PC-3 (cell line): ENCODE results near the gene ATE1. TPM values are rescaled to one million over a fixed set of nuclear protein-coding genes. Genes with fewer than 3 reads are reported as not detected.

Experiments
- ATAC-seq: fragments of 200-7000 bp; cut with Tn5 transposase; 2 replicates; pipeline ENCODE4 v1.9.1; 2020; ENCODE audit warnings: mild to moderate bottlenecking, moderate library complexity
- BruUV-seq: library from RNA; stranded (reverse); fragments of 400-500 nt; replicated peaks from 2 replicates; lab custom pipeline; 2021; lab: Mats Ljungman, UMichigan
- CTCF ChIA-PET: fragments of 300-600 bp; sonication (Branson Sonifier 250); formaldehyde crosslinking; loops from one replicate; lab custom pipeline; 2022; ENCODE audit warnings: antibody characterized with exemption; lab: Charles Lee
- POLR2A ChIA-PET: fragments of 300-600 bp; sonication (Branson Sonifier 250); formaldehyde crosslinking; loops from one replicate; lab custom pipeline; 2022; ENCODE audit warnings: antibody characterized with exemption; ENCODE audit not compliant: unreplicated experiment; lab: Charles Lee
- DNase-seq: peaks from one replicate; pipeline ENCODE4 v3.0.0-alpha.2; 2015
- H2AFZ ChIP-seq: fragments of 300-600 bp; sonication (generic); 2 replicates; pipeline ENCODE4 v1.6.0; 2016; ENCODE audit warnings: antibody characterized with exemption, low read length
- H3F3A ChIP-seq: fragments of 300-600 bp; sonication (generic); one replicate; pipeline ENCODE4 v1.6.0; 2017; ENCODE audit warnings: antibody characterized with exemption, low read length, control low read depth, mild to moderate bottlenecking; ENCODE audit not compliant: unreplicated experiment
- H3K27ac ChIP-seq: fragments of 300-600 bp; sonication (generic); 2 replicates; pipeline ENCODE4 v1.5.1; 2016; ENCODE audit warnings: mild to moderate bottlenecking, low read length
- H3K27me3 ChIP-seq: fragments of 300-600 bp; sonication (generic); 2 replicates; pipeline ENCODE4 v1.6.1; 2016; ENCODE audit warnings: low read length, mixed read lengths
- H3K36me3 ChIP-seq: fragments of 300-600 bp; sonication (generic); 2 replicates; pipeline ENCODE4 v1.6.1; 2016; ENCODE audit warnings: low read depth, mixed run types, low read length, mixed read lengths
- H3K4me1 ChIP-seq: fragments of 300-600 bp; sonication (generic); 2 replicates; pipeline ENCODE4 v1.5.1; 2016; ENCODE audit warnings: low read length; ENCODE audit not compliant: insufficient read depth
- H3K4me2 ChIP-seq: fragments of 300-600 bp; sonication (generic); 2 replicates; pipeline ENCODE4 v1.6.0; 2016; ENCODE audit warnings: low read length
- H3K4me3 ChIP-seq: fragments of 300-600 bp; sonication (generic); 2 replicates; pipeline ENCODE4 v1.5.1; 2016; ENCODE audit warnings: mild to moderate bottlenecking, low read length, mixed read lengths
- H3K79me2 ChIP-seq: fragments of 300-600 bp; sonication (generic); 2 replicates; pipeline ENCODE4 v1.6.1; 2017; ENCODE audit warnings: low read length, mixed read lengths
- H3K9ac ChIP-seq: fragments of 300-600 bp; sonication (generic); 2 replicates; pipeline ENCODE4 v1.6.0; 2016; ENCODE audit warnings: mild to moderate bottlenecking, low read length
- H3K9me2 ChIP-seq: fragments of 300-600 bp; sonication (generic); replicated peaks from 2 replicates; pipeline ENCODE4 v1.6.1; 2016; ENCODE audit warnings: mixed run types, low read length, mixed read lengths
- H3K9me3 ChIP-seq: fragments of 300-600 bp; sonication (generic); 2 replicates; pipeline ENCODE4 v1.6.1; 2016; ENCODE audit warnings: low read length, mixed read lengths
- H4K20me1 ChIP-seq: fragments of 300-600 bp; sonication (generic); 2 replicates; pipeline ENCODE4 v1.6.1; 2016; ENCODE audit warnings: low read length, mixed read lengths
- CTCF ChIP-seq: fragments of 300-600 bp; sonication (generic); conservative IDR thresholded peaks from 2 replicates; pipeline ENCODE4 v1.5.1; 2017; ENCODE audit warnings: antibody characterized with exemption, low read depth, mild to moderate bottlenecking, low read length
- EZH2 ChIP-seq: fragments of 300-600 bp; sonication (generic); IDR thresholded peaks from one replicate; pipeline ENCODE4 v1.6.1; 2017; ENCODE audit warnings: antibody characterized with exemption, mild to moderate bottlenecking, low read length; ENCODE audit not compliant: unreplicated experiment
- EZH2phosphoT487 ChIP-seq: fragments of 300-600 bp; sonication (generic); IDR thresholded peaks from 2 replicates; pipeline ENCODE4 v1.6.1; 2018; ENCODE audit warnings: mild to moderate bottlenecking, antibody characterized with exemption, low read length, borderline replicate concordance
- intact Hi-C: fragments of 100-400 bp; cut with micrococcal nuclease; formaldehyde crosslinking; loops from 2 replicates; pipeline ENCODE4 v1.9.0; 2023
- total RNA-seq: library from RNA; depleted of rRNA; stranded (reverse); fragments of >200 nt; gene quantifications from 2 replicates; pipeline ENCODE4 v1.2.3, GENCODE V29; 2014

ATE1 gene
- total RNA-seq, 1 experiment from 2014 or later = 12.8 TPM

- Histone ChIP-seq H3K4me3 (peak overlapping the region; percentile 77), H3K4me1 (peaks cover 12% of the 10 kb centered on the region), H3K4me2 (peak overlapping the region; percentile 92), H3F3A (no peaks in the 10 kb centered on the region), H4K20me1 (no peaks in the 10 kb centered on the region), H3K27ac (no peak overlapping the region), H3K9me2 (no peaks in the 10 kb centered on the region), H3K27me3 (no peaks in the 10 kb centered on the region), H3K36me3 (no peaks in the 10 kb centered on the region), H3K9me3 (no peaks in the 10 kb centered on the region), H3K9ac (peak overlapping the region; percentile 100; the same call in 1 of the 2 replicates), H3K79me2 (peaks cover 55% of the 10 kb centered on the region), H2AFZ (no peak overlapping the region)
- no peak for ATAC-seq
- ChIA-PET CTCF (no interaction called here), POLR2A (no interaction called here)
- no TSS peak for BruUV-seq
- intact Hi-C loops = loop anchor here (2.0 kb wide), 1 partner anchor 31 kb away; no protein-coding TSS in a partner anchor
- TF ChIP-seq CTCF (no peak), EZH2 (no peak), EZH2phosphoT487 (no peak)
- DNase-seq = no peak
Measured at GRCh38 chr10:121926157-121926556, 1.7 kb downstream of the ATE1 start.

- CTCF ChIA-PET = no interaction called here
- intact Hi-C loops = no loop called here
- no peak overlapping the region for H3K9ac ChIP-seq
Measured at GRCh38 chr10:121921238-121921931, 6.4 kb downstream of the ATE1 start.

More at GRCh38 chr10:121921238-121921931, 6.4 kb downstream of the ATE1 start:
- TF ChIP-seq EZH2phosphoT487 (no peak), EZH2 (no peak), CTCF (no peak)
- H2AFZ ChIP-seq = no peak overlapping the region
- H3K36me3 ChIP-seq = no peaks in the 10 kb centered on the region; the same call in none of the 2 replicates
- no peaks in the 10 kb centered on the region for H4K20me1 ChIP-seq
- DNase-seq = no peak
- no peaks in the 10 kb centered on the region for H3K9me3 ChIP-seq
- no peaks in the 10 kb centered on the region for H3F3A ChIP-seq
- BruUV-seq = no TSS peak
- H3K4me3 ChIP-seq = no peak overlapping the region
- POLR2A ChIA-PET = interaction anchor here (0.6 kb wide), 1 partner anchor 162 kb away, joined by 4 read pairs; no protein-coding TSS in a partner anchor
- H3K4me1 ChIP-seq = peaks cover 4% of the 10 kb centered on the region
- H3K27me3 ChIP-seq = no peaks in the 10 kb centered on the region
- no peak overlapping the region for H3K27ac ChIP-seq
- H3K79me2 ChIP-seq = peaks cover 32% of the 10 kb centered on the region
- no peak overlapping the region for H3K4me2 ChIP-seq
- no peak for ATAC-seq
- no peaks in the 10 kb centered on the region for H3K9me2 ChIP-seq
